Islet of Langerhans (tissue), 1 donor: ENCODE measurements around the gene BCAP29.
"Not testable (repeated sequence)": the region's sequence is repeated elsewhere in the genome, so short reads cannot be mapped to it uniquely, and the experiment has no call there.

ENCODE experiments used
- FAIRE-seq: peaks from one replicate; lab custom pipeline; 2011; peaks lifted over from hg19 to GRCh38; lab: Jason Lieb, UNC

Gene BCAP29

DNA sequence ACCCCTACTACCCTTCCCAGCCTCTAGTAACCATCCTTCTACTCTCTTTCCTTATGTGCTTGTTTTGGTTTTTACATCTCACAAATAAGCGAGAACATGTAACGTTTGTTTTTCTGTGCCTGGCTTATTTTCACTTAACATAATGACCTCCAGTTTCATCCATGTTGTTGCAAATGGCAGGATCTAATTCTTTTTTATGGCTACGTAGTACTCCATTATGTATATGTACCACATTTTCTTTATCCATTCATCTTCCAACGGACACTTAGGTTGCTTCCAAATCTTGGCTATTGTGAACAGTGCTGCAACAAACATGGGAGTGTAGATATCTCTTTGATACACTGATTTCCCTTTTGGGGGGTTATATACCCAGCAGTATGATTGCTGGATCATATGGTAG lies 47.0 kb downstream of the BCAP29 start:
- no peak for FAIRE-seq

DNA sequence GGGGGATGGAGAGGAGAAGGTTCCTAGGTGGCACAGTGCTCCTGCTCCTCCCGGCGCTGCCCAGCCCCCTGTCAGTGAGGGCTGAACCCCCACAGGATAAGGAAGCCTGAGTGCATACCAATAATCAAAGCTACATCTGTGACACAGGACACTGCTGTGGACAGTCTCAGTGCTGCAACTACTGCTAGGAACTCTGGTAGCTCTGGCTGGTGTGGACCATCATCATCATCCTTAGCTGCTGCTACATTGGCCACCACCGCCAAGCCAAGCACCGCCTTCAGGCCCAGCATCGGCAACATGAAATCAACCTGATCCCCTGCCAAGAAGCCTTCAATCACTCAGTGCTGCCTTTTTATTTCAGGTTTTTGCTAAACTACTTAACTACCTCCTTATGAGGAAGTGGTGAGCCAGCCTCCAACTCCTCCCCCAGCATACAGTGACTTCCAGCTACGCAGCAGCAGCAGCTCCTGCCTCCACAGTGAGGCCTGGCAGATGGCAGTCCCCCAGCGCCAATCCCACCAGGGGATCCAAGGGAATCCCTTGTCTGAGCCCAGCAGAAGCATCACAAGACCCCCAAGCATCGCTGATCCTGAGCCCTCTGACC lies 48.5 kb downstream of the BCAP29 start:
- FAIRE-seq, result no peak

DNA sequence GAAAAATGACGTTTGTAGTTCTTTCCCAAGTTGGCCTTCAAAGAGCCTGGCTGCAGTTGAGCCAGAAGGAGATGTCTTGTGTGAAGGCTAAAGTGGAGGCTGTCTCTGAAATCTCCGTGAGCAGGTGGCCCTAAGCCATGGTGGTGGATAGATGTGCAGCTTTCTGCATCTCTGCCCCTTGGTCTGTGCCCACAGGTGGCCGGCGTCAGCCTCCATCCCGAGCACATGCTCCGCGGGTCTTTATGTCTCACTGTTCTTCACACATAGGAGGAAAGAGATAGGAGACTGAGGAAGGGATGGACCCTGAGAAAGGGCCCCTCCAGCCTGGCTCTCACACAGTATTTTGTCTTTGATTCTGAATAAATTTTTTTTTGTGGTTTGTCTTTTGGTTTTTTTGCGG lies 50.3 kb downstream of the BCAP29 start:
- FAIRE-seq, result no peak

DNA sequence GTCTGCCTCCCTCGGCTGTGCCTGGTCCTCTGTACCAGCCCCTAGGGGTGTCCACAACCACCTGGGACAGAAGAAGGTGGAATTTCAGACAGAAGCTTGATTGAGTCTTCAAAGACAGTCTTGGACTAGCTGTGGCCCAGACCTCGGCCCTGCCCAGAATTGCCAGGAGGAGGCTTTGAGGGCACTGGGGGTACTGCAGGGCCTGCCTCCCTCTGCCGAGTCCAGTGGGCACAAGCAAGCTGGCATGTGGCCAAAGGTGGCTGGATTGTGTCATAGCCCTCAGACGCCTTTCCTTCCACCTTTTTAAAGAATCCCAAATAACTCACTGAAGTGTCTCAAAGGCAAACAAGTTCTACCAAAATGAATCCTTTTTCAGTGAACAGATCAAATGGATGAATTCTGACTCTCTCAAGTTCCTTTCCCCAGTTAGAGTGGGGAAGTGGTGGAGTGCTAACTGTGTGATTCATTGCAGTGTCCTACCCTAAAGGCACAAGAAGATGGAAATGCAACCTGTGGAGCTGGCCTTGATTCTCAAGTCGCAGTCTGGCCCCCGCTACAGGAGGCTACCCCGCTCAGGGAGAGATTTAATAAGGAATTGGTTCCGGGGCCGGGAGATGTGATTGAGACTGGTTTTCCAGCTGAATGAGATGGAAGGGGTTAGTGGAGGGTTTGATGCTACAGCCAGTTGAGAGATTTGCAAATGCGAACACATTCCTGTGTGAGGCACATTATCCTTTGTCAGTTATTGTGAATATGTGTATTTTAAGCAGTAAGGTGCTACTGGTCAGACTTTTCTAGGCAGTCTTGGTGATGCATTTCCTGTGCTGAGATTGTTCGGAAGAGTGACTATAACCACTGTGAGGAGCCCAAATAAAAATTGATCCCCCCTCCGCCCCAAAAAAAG lies 51.8 kb downstream of the BCAP29 start:
- FAIRE-seq, result no peak

DNA sequence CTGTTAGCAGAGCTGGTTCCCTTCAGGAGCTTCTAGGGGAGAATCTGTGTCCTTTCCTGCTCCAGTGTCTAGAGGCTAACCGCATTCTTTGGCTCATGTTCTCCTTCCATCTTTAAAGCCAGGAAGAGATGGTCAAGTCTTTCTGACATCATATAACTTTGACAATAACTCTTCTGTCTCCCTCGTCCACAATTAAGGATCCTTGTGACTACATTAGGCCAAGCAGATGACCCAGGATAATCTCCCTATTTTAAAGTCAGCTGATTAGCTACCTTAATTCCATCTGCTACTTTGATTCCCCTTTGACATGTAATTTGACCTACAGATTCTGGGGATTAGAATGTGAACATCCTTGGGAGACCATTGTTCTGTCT lies 52.4 kb downstream of the BCAP29 start:
- no peak for FAIRE-seq

DNA sequence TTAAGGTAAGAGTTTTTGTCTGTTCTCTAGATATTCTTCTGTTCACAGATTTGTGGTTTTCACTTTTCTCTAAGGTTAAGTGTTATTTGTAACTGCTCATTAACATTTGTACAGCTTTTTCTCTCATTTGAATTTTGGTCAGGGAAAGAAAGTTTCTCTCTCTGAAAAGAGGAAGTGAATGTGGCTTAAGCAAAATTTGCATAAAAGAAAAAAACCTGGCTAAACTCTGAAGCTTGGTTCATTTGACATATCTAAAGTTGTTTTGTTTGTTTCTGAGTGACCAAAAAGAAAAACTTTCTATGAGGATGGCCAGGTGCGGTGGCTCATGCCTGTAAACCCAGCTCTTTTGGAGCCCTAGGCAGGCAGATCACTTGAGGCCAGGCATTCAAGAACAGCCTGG lies 58.5 kb downstream of the BCAP29 start:
- FAIRE-seq, result no peak

DNA sequence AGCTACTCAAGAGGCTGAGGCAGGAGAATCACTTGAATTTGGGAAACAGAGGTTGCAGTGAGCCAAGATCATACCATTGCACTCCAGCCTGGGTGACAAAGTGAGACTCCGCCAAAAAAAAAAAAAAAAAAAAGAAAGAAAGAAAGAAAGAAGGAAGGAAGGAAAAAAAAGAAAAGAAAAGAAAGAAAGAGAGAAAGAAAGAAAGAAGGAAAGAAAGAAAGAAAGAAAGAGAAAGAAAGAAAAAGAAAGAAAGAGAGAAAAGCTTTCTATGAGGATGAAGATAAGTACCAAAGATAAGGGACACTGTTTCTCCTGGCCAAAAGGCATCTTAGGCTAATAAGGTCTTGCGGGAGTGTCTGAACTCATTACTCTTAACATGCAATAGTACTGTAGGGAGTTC lies 59.0 kb downstream of the BCAP29 start:
- FAIRE-seq, result not testable (repeated sequence)

DNA sequence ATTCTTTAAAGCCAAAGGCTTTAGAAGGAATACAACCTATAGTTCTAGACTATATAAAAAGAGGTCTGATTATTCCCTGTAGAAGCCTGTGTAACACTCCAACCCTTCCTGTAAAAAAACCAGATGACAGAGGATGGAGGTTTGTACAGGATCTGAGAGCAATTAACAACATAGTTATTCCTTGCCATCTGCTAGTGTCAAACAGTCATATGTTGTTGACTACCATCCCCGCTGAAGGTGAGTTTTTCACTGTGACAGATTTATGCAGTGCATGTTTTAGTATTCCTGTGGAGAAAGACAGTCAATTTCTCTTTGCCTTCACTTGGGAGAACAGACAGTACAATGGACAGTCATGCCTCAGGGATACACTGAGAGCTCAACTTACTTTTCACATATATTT lies 61.6 kb downstream of the BCAP29 start:
- no peak for FAIRE-seq

DNA sequence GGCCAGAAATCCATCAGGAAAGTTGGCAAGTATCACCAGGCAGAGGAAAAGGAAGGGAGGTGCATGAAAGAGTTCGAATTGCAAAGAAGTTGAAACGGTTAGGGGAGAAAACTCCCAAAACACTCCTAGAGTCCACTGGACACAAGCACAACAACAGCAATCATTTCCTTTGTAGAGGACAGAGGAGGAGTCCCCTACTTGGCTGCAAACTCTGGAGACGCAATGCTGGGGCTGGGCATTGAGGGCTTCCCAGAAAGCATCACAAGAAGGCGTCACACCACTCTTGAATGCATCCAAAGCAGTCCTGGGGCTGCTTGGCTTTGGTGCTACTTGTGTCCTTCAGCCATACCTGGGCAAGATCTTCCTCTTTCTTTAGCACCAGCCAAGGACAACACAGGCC lies 62.5 kb downstream of the BCAP29 start:
- no peak for FAIRE-seq

DNA sequence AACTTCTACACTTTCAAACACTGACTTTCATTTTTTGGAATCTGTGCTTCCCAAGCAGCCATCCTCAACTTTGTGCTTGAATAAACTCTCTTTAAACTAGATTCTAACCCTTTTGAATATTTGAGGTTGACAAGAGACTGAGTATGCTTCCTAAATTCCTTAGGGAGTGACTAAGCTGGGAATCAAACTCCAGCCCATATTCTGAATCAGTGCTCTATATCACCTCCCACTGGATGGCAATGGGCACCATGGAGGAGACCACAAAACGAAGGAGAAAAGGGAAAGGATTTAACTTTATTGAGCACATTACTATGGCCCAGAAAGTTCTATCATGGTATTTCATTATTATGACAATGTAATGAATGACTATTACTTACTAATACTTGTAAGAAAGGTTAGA lies 63.4 kb downstream of the BCAP29 start:
- no peak for FAIRE-seq

DNA sequence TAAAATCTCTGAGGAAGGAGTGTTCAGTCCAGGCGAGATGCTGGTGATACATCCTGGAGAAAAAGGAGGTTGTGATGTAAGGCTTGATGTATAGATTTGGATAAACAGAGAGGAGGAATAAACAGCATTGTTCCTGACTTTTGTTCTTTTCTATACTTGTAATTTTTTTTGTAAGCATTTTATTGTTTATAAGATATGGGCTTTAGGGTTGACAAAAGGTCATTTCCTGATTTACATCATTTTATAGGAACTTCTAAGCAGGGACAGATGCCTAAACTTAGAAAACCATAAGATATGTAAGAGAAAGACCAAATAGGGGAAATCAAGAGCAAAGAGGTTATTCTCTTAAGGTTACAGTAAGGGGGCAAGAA lies 63.9 kb downstream of the BCAP29 start:
- no peak for FAIRE-seq

DNA sequence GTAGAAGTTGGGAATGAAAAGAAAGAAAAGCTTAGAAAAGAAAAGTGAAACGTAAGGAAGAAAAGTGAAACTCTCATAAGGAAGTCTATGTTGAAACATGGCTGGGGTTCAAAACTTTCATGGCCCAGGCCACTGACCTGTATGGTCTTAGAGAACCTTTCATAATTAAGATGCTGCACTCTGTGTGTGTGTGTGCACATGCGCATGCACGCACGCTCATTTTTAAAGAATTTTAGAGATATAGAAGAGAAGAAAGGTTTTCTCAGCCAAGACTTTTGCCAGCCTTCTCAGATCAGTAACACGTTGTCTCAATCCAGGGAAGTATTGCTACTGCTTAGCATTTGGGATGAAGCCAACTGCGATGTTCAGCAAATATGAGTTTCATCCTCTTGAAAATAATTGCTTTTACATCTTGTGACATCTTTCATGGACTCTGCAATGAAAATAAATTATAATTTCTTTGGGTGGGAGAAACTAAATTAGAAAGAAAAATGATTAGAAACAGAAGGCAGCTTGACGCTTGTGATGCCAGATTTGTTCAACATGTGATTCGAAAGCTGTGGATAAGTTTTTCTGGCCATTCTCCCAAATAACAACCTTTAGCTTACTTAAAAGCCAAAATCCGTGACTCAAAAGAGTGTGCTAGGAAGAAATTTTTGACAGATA lies 64.4 kb downstream of the BCAP29 start:
- no peak for FAIRE-seq

DNA sequence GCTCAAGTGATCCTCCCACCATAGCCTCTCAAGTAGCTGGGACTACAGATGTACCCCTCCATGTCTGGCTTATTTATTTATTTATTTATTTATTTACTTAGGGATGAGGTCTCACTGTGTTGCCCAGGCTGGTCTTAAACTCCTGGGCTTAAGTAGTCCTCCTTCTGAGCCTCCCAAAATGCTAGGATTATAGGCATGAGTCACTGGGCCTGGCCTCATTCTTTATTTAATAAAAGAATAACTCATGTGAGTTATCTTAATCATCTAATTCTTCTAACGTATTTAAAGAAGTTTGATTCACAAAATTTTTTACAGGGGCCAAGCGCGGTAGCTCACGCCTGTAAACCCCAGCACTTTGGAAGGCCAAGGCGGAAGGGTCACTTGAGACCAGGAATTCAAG lies 72.6 kb downstream of the BCAP29 start:
- FAIRE-seq, result no peak

DNA sequence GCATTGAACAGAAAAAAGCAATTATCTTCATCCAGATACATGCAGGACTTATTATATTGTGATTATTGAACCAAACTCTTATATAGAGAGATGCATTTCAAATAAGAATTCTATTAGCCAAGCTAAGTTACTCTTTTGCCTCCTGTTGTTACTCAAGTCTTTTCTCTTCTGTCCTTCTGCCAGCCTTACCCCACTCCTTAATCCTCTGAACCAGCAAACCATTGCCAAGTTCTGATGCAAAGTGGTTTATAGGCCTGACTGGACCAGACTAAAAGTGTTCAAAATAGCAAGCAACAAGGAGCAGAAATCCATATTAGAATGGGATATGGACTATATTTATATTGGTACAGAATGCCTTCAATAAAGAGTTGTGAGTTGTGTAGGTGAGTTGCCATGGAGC lies 78.4 kb downstream of the BCAP29 start:
- no peak for FAIRE-seq

DNA sequence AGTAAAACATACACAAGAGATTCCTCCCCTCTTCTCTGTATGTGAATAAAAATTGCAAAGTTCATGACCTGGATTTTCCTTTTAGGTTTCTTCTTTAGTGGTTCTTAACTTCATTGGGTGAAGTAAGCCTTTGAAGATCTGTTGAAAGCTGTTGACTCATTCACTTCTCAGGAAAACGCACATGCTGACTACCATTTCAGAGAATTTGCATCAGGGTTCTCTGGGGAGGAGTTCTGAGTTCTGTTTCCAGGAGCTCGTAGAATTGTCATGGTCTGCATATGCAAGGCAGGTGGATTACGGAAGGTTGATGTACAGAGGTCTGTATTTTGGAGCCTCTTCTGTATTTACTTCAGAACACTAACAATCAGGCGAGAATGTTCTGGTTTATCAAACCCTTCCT lies 79.6 kb downstream of the BCAP29 start:
- FAIRE-seq, result no peak

DNA sequence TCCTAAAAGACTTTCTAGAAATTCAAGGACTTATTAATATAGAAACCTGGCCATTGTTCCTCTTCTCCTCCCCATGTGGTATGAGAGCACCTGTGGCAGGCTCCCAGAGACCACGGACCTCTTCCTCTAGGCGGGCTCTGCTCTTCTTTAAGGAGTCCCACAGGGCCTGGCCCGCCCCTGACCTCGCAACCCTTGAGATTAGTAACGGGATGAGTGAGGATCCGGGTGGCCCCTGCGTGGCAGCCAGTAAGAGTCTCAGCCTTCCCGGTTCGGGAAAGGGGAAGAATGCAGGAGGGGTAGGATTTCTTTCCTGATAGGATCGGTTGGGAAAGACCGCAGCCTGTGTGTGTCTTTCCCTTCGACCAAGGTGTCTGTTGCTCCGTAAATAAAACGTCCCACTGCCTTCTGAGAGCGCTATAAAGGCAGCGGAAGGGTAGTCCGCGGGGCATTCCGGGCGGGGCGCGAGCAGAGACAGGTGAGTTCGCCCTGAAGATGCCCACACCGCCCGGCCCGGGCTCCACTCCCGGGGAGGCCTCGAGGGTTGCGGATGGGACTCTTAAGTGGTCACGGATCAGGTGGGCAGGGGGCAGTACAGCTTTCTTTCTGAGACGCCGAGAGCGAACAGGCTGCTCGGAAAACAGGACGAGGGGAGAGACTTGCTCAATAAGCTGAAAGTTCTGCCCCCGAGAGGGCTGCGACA lies 80.5 kb downstream of the BCAP29 start, which contains the start of gene SLC26A4:
SLC26A4 (plus strand) TSS at position 448 of the 700 bp plus-strand sequence. CDS start 814 bp downstream, outside the sequence.
- no peak for FAIRE-seq

DNA sequence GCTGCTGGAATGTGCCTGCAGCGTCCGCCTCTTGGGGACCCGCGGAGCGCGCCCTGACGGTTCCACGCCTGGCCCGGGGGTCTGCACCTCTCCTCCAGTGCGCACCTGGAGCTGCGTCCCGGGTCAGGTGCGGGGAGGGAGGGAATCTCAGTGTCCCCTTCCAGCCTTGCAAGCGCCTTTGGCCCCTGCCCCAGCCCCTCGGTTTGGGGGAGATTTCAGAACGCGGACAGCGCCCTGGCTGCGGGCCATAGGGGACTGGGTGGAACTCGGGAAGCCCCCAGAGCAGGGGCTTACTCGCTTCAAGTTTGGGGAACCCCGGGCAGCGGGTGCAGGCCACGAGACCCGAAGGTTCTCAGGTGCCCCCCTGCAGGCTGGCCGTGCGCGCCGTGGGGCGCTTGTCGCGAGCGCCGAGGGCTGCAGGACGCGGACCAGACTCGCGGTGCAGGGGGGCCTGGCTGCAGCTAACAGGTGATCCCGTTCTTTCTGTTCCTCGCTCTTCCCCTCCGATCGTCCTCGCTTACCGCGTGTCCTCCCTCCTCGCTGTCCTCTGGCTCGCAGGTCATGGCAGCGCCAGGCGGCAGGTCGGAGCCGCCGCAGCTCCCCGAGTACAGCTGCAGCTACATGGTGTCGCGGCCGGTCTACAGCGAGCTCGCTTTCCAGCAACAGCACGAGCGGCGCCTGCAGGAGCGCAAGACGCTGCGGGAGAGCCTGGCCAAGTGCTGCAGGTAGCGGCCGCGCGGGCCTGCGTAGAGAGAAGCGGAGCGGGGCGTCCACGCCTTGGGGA lies 81.2 kb downstream of the BCAP29 start:
- no peak for FAIRE-seq

DNA sequence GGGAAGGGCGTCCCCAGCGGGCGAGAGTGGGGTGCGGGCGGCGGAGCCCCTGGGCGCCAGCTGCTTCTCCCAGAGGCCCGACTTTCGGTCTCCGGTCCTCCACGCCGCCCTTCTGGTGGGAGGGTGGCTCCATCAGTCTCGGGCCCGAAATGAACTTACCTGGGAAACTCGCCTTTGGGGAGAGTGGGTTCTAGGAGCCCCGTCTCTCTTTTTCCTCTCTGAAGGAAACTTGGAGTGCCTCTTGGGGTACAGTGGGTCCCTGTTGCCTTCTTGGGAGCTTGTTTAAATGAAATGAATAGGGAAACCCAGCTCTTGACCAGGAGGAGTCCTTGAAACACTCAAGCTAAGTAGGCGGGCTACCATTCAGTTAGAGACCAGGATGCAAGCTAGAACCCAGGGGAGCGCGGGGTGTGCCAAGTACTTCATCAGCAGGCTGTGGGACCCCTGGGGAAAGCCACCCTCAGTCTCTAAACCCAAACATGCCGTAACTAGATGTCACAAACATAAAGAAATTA lies 81.9 kb downstream of the BCAP29 start:
- FAIRE-seq, result no peak

DNA sequence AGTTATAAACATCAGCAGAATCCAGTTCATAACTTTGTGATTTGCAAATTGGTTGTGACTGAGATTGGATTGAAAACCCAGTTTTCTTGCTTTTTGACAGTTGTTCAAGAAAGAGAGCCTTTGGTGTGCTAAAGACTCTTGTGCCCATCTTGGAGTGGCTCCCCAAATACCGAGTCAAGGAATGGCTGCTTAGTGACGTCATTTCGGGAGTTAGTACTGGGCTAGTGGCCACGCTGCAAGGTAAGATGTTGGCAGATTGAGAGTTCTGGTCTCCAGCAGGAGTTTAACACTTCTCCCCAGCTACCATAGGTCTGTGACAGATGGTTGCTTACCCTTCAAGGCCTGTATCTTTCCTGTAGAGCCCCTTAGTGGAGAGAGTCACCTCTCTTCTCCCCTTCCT lies 83.2 kb downstream of the BCAP29 start:
- FAIRE-seq, result no peak

DNA sequence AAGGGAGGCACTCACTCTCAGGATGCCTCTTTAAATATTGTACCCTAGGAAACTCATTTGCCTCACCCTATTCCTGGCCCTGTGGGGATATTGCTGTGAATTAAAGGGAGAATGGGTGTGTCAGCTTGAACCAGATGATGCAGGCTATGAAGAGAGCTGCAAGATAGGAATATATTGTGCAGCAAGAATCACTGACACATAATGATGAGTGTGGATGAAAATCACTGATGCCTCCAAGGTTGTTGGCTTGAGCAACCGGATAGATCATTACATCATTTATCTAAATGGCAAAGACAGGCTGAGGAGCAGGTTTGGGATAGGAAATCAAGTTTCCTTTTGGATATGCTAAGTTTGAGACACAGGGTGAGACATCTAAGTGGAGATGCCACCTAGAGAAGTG lies 86.7 kb downstream of the BCAP29 start:
- FAIRE-seq, result no peak

DNA sequence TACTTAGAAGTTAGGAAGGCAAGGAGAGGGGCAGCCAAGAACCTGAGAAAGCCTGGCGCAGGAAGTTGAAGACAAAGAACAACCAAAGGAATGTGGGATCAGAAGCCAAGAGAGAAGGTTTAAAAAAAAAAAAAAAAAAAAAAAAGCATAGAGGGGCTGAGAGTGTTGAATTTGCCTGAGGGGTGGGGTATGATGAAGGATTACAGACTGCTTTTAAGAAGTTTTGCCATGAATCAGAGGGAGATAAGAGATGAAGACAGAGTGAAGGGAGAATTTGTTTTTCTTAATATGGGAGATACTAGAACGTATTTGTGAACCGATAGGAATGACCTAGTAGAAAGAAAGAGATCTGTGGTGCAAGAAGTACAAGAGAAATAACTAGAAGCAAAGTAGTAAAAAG lies 87.3 kb downstream of the BCAP29 start:
- no peak for FAIRE-seq

DNA sequence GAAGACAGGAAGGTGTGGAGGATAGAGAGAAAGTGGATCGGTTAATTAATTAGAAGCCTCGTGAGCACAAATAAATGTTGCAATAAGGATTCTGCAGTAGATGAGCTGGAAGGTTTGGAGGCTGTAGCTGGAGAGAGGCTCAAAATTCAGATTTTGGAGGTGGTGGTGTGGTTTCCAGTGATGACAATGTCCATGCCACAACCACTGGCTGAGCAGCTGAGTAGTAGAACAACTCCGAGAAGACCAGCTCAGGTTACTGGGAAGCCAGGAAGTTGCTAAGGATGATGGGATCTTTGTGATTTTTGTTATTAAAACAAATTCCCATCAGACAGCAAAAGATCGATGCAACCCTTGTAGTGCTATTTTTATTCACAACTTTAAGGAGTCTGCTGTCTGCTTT lies 88.2 kb downstream of the BCAP29 start:
- FAIRE-seq, result no peak
